Osteoblast (primary cell): ENCODE results near the gene NDST3. TPM values are rescaled to one million over a fixed set of nuclear protein-coding genes. Genes with fewer than 3 reads are reported as not detected.

Experiments used
- DNase-seq: peaks from one replicate; pipeline ENCODE4 v3.0.0; 2011; ENCODE audit warnings: low spot score, mixed read lengths; ENCODE audit not compliant: insufficient read length; ENCODE audit errors: missing footprints
- H2AFZ ChIP-seq: 2 replicates; pipeline ENCODE4 v1.6.0; 2011; ENCODE audit warnings: mild to moderate bottlenecking, low read length
- H3K27ac ChIP-seq: 2 replicates; pipeline ENCODE4 v1.5.1; 2011; ENCODE audit warnings: mild to moderate bottlenecking, low read depth, low read length, moderate library complexity
- H3K27me3 ChIP-seq: 2 replicates; pipeline ENCODE4 v1.6.0; 2012; ENCODE audit warnings: mild to moderate bottlenecking, control low read depth, inconsistent platforms, low read length, moderate library complexity; ENCODE audit not compliant: insufficient read depth
- H3K36me3 ChIP-seq: 2 replicates; pipeline ENCODE4 v1.5.1; 2011; ENCODE audit warnings: mild to moderate bottlenecking, low read length, control low read depth, moderate library complexity; ENCODE audit not compliant: insufficient read depth
- H3K4me1 ChIP-seq: 2 replicates; pipeline ENCODE4 v1.5.1; 2011; ENCODE audit warnings: mild to moderate bottlenecking, low read length, control low read depth, moderate library complexity; ENCODE audit not compliant: insufficient read depth
- H3K4me2 ChIP-seq: 2 replicates; pipeline ENCODE4 v1.6.0; 2011; ENCODE audit warnings: mild to moderate bottlenecking, low read length; ENCODE audit not compliant: insufficient read depth
- H3K4me3 ChIP-seq: fragments of 200-600 bp; sonication (generic); 3 replicates; pipeline ENCODE4 v1.5.1; 2012; ENCODE audit warnings: mild to moderate bottlenecking, low read length, inconsistent platforms; ENCODE audit not compliant: insufficient read depth
- H3K79me2 ChIP-seq: 2 replicates; pipeline ENCODE4 v1.6.0; 2012; ENCODE audit warnings: mild to moderate bottlenecking, low read length, control low read depth, inconsistent platforms; ENCODE audit not compliant: insufficient read depth
- H3K9me3 ChIP-seq: 2 replicates; pipeline ENCODE4 v1.5.1; 2011; ENCODE audit warnings: low read depth, low read length, control low read depth
- H4K20me1 ChIP-seq: 2 replicates; pipeline ENCODE4 v1.6.0; 2012; ENCODE audit warnings: mild to moderate bottlenecking, low read length, control low read depth; ENCODE audit not compliant: insufficient read depth
- CTCF ChIP-seq: IDR thresholded peaks from 2 replicates; pipeline ENCODE4 v1.5.1; 2011; ENCODE audit warnings: mild to moderate bottlenecking, low read depth, low read length, moderate library complexity; ENCODE audit errors: extremely low read depth
- total RNA-seq: library from RNA; depleted of rRNA; stranded (reverse); fragments of >200 nt; gene quantifications from 2 replicates; pipeline ENCODE4 v1.2.3, GENCODE V29; 2012

NDST3 gene
- total RNA-seq, 1 donor, result not detected

GRCh38 chr4:118237531-118237930 lies 203.2 kb downstream of the NDST3 start:
- H3K36me3 ChIP-seq, result no peaks in the 10 kb centered on the region
- H2AFZ ChIP-seq, result no peak overlapping the region
- no peaks in the 10 kb centered on the region for H4K20me1 ChIP-seq
- H3K4me3 ChIP-seq, result no peak overlapping the region
- H3K4me2 ChIP-seq, result no peak overlapping the region
- no peak overlapping the region for H3K27ac ChIP-seq
- no peaks in the 10 kb centered on the region for H3K27me3 ChIP-seq
- TF ChIP-seq CTCF, result no peak
- H3K9me3 ChIP-seq, result no peaks in the 10 kb centered on the region
- DNase-seq, result no peak
- H3K79me2 ChIP-seq, result no peaks in the 10 kb centered on the region
- H3K4me1 ChIP-seq, result no peaks in the 10 kb centered on the region

GRCh38 chr4:118249890-118250289 lies 215.6 kb downstream of the NDST3 start:
- Histone ChIP-seq H3K4me2 (no peak overlapping the region), H2AFZ (no peak overlapping the region), H3K36me3 (no peaks in the 10 kb centered on the region), H3K79me2 (no peaks in the 10 kb centered on the region), H3K27ac (no peak overlapping the region), H4K20me1 (no peaks in the 10 kb centered on the region), H3K9me3 (no peaks in the 10 kb centered on the region), H3K27me3 (no peaks in the 10 kb centered on the region), H3K4me3 (no peak overlapping the region), H3K4me1 (no peaks in the 10 kb centered on the region)
- TF ChIP-seq CTCF, result no peak
- DNase-seq, result no peak

GRCh38 chr4:118254368-118254767 lies 220.1 kb downstream of the NDST3 start:
- H3K4me3 ChIP-seq, result no peak overlapping the region
- no peaks in the 10 kb centered on the region for H3K36me3 ChIP-seq
- no peak overlapping the region for H3K4me2 ChIP-seq
- DNase-seq, result no peak
- H3K27ac ChIP-seq, result no peak overlapping the region
- H3K79me2 ChIP-seq, result no peaks in the 10 kb centered on the region
- H4K20me1 ChIP-seq, result no peaks in the 10 kb centered on the region
- H3K9me3 ChIP-seq, result no peaks in the 10 kb centered on the region
- TF ChIP-seq CTCF, result no peak
- no peaks in the 10 kb centered on the region for H3K27me3 ChIP-seq
- no peak overlapping the region for H2AFZ ChIP-seq
- no peaks in the 10 kb centered on the region for H3K4me1 ChIP-seq

- H3K79me2 ChIP-seq, result no peaks in the 10 kb centered on the region
- no peaks in the 10 kb centered on the region for H3K36me3 ChIP-seq
- DNase-seq, result no peak
- no peaks in the 10 kb centered on the region for H3K9me3 ChIP-seq
- H3K27me3 ChIP-seq, result no peaks in the 10 kb centered on the region
- no peak overlapping the region for H3K4me2 ChIP-seq
- no peaks in the 10 kb centered on the region for H3K4me1 ChIP-seq
- H3K27ac ChIP-seq, result no peak overlapping the region
- TF ChIP-seq CTCF, result no peak
- H4K20me1 ChIP-seq, result no peaks in the 10 kb centered on the region
- H2AFZ ChIP-seq, result no peak overlapping the region
- H3K4me3 ChIP-seq, result no peak overlapping the region
Observed at GRCh38 chr4:118259111-118259510, 224.8 kb downstream of the NDST3 start.
